Measurements from ENCODE around the gene CRNKL1. TPM values are rescaled to one million over a fixed set of nuclear protein-coding genes. Genes with fewer than 3 reads are reported as not detected.

CRNKL1 gene
- total and polyA plus RNA-seq, 2 donors (not counting 1 experiment from before 2014, with no cell fraction given) = 19.2 to 32.7 TPM

GRCh38 chr20:20065361-20065760, 13.1 kb upstream of the CRNKL1 start:
- no peak for DNase-seq (ENCODE audit: low read depth in 2 of 2)
- Histone ChIP-seq H2AFZ (ENCODE audit: low read length) (no peak overlapping the region), H3K27me3 (ENCODE audit: control insufficient read depth, insufficient read depth, low read length) (no peaks in the 10 kb centered on the region), H3K79me2 (ENCODE audit: control insufficient read depth, insufficient read depth, low read length) (no peaks in the 10 kb centered on the region), H3K27ac (ENCODE audit: insufficient read depth, low read length) (no peak overlapping the region), H3K36me3 (ENCODE audit: control insufficient read depth, insufficient read depth, low read length) (no peaks in the 10 kb centered on the region), H3K9me3 (ENCODE audit: control insufficient read depth, insufficient read depth, low read depth, low read length) (no peaks in the 10 kb centered on the region), H3K4me3 (replicated peaks in 1 of 4; ENCODE audit: control extremely low read depth in 1 of 4, insufficient read depth in 1 of 4, low read depth in 3 of 4, low read length in 4 of 4) (no peak overlapping the region), H4K20me1 (ENCODE audit: control insufficient read depth, extremely low read depth, insufficient read depth, low read length) (no peaks in the 10 kb centered on the region), H3K4me1 (ENCODE audit: control insufficient read depth, extremely low read depth, insufficient read depth, low read length) (no peaks in the 10 kb centered on the region), H3K4me2 (ENCODE audit: extremely low read depth, insufficient read depth, low read length) (no peak overlapping the region), H3K9ac (ENCODE audit: insufficient read depth, low read length) (no peak overlapping the region)
- TF ChIP-seq EZH2 (IDR thresholded peaks at IDR 0.05; ENCODE audit: low read length, missing control alignments) = no peak
- TF ChIP-seq, protein P1, sequence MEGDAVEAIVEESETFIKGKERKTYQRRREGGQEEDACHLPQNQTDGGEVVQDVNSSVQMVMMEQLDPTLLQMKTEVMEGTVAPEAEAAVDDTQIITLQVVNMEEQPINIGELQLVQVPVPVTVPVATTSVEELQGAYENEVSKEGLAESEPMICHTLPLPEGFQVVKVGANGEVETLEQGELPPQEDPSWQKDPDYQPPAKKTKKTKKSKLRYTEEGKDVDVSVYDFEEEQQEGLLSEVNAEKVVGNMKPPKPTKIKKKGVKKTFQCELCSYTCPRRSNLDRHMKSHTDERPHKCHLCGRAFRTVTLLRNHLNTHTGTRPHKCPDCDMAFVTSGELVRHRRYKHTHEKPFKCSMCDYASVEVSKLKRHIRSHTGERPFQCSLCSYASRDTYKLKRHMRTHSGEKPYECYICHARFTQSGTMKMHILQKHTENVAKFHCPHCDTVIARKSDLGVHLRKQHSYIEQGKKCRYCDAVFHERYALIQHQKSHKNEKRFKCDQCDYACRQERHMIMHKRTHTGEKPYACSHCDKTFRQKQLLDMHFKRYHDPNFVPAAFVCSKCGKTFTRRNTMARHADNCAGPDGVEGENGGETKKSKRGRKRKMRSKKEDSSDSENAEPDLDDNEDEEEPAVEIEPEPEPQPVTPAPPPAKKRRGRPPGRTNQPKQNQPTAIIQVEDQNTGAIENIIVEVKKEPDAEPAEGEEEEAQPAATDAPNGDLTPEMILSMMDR (conservative IDR thresholded peaks at IDR 0.05 in 1 of 2, IDR thresholded peaks at IDR 0.05 in 1 of 2; ENCODE audit: low read depth in 1 of 2, low read length in 2 of 2) = no peak

DNA sequence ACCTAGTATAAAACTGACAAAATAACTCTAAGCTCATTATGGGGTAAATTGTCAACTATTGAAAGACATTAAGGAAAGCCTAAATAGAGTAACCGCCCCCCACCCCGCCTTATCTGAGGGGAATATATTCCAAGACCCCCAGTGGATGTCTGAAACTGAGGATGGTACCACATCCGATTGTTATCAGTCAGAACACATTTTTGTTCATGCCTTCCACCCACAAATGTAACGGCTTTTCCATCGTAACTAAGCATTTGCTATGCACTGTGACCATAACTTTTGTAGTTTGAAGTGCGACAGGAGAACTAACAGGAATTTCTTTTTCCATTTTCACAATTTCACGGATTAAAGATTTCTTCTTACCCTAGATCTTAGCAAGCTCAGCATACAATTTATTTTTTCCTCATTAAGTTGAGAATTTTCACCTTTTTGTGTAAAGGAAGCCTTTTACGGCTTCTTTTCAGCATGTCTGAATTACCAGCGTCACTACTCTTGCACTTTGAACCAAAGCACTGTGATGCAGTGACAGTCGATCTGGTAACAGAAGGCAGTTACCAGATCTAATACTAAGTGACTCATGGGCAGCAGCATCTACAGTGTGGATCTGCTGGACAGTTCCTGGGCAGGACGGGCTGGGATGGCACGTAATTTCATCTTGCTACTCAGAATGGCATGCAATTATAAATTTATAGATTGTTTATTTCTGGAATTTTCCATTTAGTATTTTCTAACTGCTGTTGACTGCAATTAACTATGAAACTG, 11.9 kb upstream of the CRNKL1 start:
- DNase-seq (ENCODE audit: low read depth in 2 of 2) = no peak
- H3K4me1 ChIP-seq (ENCODE audit: control insufficient read depth, extremely low read depth, insufficient read depth, low read length) = no peaks in the 10 kb centered on the region
- no peaks in the 10 kb centered on the region for H4K20me1 ChIP-seq (ENCODE audit: control insufficient read depth, extremely low read depth, insufficient read depth, low read length)
- H3K4me3 ChIP-seq (replicated peaks in 1 of 4; ENCODE audit: control extremely low read depth in 1 of 4, insufficient read depth in 1 of 4, low read depth in 3 of 4, low read length in 4 of 4) = no peak overlapping the region
- H3K9me3 ChIP-seq (ENCODE audit: control insufficient read depth, insufficient read depth, low read depth, low read length) = no peaks in the 10 kb centered on the region
- TF ChIP-seq EZH2 (IDR thresholded peaks at IDR 0.05; ENCODE audit: low read length, missing control alignments) = no peak
- TF ChIP-seq, protein P1 (conservative IDR thresholded peaks at IDR 0.05 in 1 of 2, IDR thresholded peaks at IDR 0.05 in 1 of 2; ENCODE audit: low read depth in 1 of 2, low read length in 2 of 2) = no peak
- H3K27me3 ChIP-seq (ENCODE audit: control insufficient read depth, insufficient read depth, low read length) = no peaks in the 10 kb centered on the region
- H2AFZ ChIP-seq (ENCODE audit: low read length) = no peak overlapping the region
- no peaks in the 10 kb centered on the region for H3K36me3 ChIP-seq (ENCODE audit: control insufficient read depth, insufficient read depth, low read length)
- H3K4me2 ChIP-seq (ENCODE audit: extremely low read depth, insufficient read depth, low read length) = no peak overlapping the region
- H3K27ac ChIP-seq (ENCODE audit: insufficient read depth, low read length) = no peak overlapping the region
- no peak overlapping the region for H3K9ac ChIP-seq (ENCODE audit: insufficient read depth, low read length)
- H3K79me2 ChIP-seq (ENCODE audit: control insufficient read depth, insufficient read depth, low read length) = no peaks in the 10 kb centered on the region

GRCh38 chr20:20060234-20060998, 8.2 kb upstream of the CRNKL1 start:
- no peaks in the 10 kb centered on the region for H3K36me3 ChIP-seq (ENCODE audit: control insufficient read depth, insufficient read depth, low read length)
- no peak overlapping the region for H2AFZ ChIP-seq (ENCODE audit: low read length)
- H3K27ac ChIP-seq (ENCODE audit: insufficient read depth, low read length) = no peak overlapping the region
- TF ChIP-seq, protein P1 (conservative IDR thresholded peaks at IDR 0.05 in 1 of 2, IDR thresholded peaks at IDR 0.05 in 1 of 2; ENCODE audit: low read depth in 1 of 2, low read length in 2 of 2) = no peak
- no peak for TF ChIP-seq EZH2 (IDR thresholded peaks at IDR 0.05; ENCODE audit: low read length, missing control alignments)
- H3K4me3 ChIP-seq (replicated peaks in 1 of 4; ENCODE audit: control extremely low read depth in 1 of 4, insufficient read depth in 1 of 4, low read depth in 3 of 4, low read length in 4 of 4) = no peak overlapping the region
- no peak overlapping the region for H3K4me2 ChIP-seq (ENCODE audit: extremely low read depth, insufficient read depth, low read length)
- no peaks in the 10 kb centered on the region for H3K4me1 ChIP-seq (ENCODE audit: control insufficient read depth, extremely low read depth, insufficient read depth, low read length)
- no peak overlapping the region for H3K9ac ChIP-seq (ENCODE audit: insufficient read depth, low read length)
- DNase-seq (ENCODE audit: low read depth in 2 of 2) = no peak
- H4K20me1 ChIP-seq (ENCODE audit: control insufficient read depth, extremely low read depth, insufficient read depth, low read length) = no peaks in the 10 kb centered on the region
- no peaks in the 10 kb centered on the region for H3K9me3 ChIP-seq (ENCODE audit: control insufficient read depth, insufficient read depth, low read depth, low read length)
- H3K79me2 ChIP-seq (ENCODE audit: control insufficient read depth, insufficient read depth, low read length) = no peaks in the 10 kb centered on the region
- H3K27me3 ChIP-seq (ENCODE audit: control insufficient read depth, insufficient read depth, low read length) = no peaks in the 10 kb centered on the region
